AG10803 (cell line): Measurements from ENCODE around the gene WDR70.
A peak's percentile ranks its signal among the peaks of the same experiment; 100 is the strongest.

Experiments
- DNase-seq: peaks from one replicate; pipeline ENCODE4 v3.0.0; 2010; ENCODE audit warnings: low read depth
- H3K4me3 ChIP-seq: 2 replicates; pipeline ENCODE4 v1.5.1; 2011; ENCODE audit warnings: mild to moderate bottlenecking, low read length, control low read depth
- TF ChIP-seq, protein P1 (sequence below): conservative IDR thresholded peaks from 2 replicates; pipeline ENCODE4 v1.5.1; 2011; ENCODE audit warnings: mild to moderate bottlenecking, low read length, control low read depth, inconsistent platforms

The WDR70 gene

DNA sequence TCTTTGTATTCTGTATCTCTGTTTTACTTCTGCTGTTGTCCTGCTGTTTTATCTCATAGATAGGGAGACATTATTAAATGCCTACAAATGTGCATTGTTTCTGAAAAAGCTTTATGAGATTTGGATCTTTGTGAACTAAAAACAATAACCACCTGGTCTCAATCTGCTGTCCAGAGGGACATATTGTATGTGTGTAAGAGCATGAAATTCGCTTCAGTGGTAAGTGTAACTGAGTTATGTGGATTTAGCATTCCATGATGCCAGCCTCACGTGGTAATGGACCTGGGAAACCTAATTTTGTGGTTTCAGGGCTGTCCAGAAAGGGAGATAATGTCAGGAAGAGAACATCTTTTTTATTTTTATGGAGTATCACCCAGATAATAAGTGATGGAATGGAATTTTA, 341.4 kb downstream of the WDR70 start:
- TF ChIP-seq, protein P1, sequence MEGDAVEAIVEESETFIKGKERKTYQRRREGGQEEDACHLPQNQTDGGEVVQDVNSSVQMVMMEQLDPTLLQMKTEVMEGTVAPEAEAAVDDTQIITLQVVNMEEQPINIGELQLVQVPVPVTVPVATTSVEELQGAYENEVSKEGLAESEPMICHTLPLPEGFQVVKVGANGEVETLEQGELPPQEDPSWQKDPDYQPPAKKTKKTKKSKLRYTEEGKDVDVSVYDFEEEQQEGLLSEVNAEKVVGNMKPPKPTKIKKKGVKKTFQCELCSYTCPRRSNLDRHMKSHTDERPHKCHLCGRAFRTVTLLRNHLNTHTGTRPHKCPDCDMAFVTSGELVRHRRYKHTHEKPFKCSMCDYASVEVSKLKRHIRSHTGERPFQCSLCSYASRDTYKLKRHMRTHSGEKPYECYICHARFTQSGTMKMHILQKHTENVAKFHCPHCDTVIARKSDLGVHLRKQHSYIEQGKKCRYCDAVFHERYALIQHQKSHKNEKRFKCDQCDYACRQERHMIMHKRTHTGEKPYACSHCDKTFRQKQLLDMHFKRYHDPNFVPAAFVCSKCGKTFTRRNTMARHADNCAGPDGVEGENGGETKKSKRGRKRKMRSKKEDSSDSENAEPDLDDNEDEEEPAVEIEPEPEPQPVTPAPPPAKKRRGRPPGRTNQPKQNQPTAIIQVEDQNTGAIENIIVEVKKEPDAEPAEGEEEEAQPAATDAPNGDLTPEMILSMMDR, result no peak
- H3K4me3 ChIP-seq, result no peak overlapping the region
- DNase-seq, result peak; percentile 68

- peak; percentile 76 for DNase-seq
- H3K4me3 ChIP-seq, result no peak overlapping the region
- TF ChIP-seq, protein P1, result no peak
Measured at GRCh38 chr5:37721447-37721871, 342.3 kb downstream of the WDR70 start.

DNA sequence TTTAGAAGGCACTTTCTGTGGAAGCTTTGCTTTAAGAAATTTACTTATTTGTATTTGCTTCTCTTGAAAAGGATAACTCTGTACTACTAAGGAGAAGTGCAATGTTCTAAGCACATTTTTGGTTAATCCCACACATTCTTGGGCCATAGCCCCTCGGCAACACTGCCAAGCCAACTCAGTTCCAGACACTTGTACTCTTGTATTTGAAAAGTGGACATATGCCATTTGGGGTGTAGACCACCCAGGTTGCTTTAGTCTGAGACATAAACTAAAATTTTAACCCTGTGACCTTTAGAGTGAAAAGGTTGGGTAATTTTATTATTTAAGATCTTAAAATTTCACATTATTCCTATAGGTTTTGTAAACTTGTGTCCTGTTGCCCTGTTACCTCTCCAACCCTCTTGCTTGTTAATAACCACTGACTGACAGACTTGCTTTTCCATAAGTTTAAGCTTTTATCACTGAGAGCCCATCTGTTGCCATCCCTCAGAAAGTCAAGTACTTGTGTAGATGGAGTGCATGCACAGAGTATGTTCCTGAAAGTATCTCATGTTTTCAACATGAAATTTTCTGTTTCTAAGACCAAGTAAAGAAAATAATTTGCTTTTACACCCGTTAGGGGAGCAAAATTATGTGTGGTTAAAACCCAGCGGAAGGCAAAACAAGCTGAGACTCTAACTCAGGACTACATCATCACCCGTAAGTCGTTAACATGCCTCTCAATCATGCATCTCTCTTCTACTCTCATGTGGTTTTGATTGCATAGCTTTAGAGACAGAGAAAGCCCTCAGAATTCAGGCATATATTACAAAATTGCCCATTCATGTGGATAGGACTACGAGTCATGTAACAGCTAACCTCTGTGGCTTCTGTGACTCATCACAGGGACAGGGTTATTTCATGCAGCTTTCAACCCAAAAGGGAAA, 343.4 kb downstream of the WDR70 start:
- DNase-seq, result peak; percentile 98
- TF ChIP-seq, protein P1, result no peak; the same call in 1 of the 2 replicates
- no peak overlapping the region for H3K4me3 ChIP-seq

DNA sequence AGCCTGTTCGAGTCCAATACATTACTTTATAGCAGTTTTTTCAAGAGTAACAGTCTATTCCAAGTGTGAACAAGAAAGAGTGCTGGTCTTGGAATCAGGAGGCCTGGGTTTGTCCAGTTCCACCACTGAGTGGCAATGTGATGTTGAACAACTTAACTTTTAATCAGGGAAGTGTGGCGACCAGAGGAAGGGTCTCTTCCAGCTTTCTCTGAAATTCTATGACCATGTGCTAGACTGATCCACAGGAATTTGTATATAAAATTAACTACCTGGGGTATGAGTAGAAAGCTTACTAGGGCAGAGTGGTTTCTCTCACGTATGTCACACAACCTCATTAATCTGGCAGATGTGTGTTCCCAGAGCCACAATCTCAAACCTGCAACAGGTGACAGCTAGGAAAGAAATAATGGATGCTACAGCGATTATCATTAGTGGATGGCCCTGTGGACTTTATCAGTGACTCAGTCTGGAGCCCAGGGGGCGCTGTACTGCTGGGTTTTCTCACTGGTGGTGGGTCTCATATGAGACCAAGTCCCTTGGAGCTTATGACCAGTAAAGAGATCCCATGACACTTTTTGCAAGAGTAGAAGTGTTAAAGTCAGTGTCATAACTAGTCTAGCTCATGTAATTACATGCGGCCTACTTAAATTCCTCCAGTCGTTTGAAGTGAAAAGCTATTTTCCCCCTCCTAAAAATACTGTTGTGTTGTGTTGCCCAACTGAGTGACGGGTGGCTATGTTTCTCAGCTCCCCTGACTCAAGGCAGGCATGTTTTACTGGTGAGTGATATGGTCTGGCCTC, 344.2 kb downstream of the WDR70 start:
- TF ChIP-seq, protein P1, result peak; percentile 57
- no peak overlapping the region for H3K4me3 ChIP-seq
- peak; percentile 75 for DNase-seq

GRCh38 chr5:37724395-37725125, 345.4 kb downstream of the WDR70 start:
- TF ChIP-seq, protein P1, result peak; percentile 13; the same call in 1 of the 2 replicates
- peak; percentile 76 for DNase-seq
- no peak overlapping the region for H3K4me3 ChIP-seq

- H3K4me3 ChIP-seq, result no peak overlapping the region
- TF ChIP-seq, protein P1, result no peak
- no peak for DNase-seq
Measured at GRCh38 chr5:37725185-37725584, 346.1 kb downstream of the WDR70 start.
